GM23248 (cell line): ENCODE data around the gene PNKD.

Source experiments
- EZH2 ChIP-seq: fragments of 200-600 bp; sonication (generic); IDR thresholded peaks from 2 replicates; pipeline ENCODE4 v1.6.1; 2018; ENCODE audit warnings: antibody characterized with exemption, mild to moderate bottlenecking; ENCODE audit not compliant: insufficient read depth, poor library complexity, severe bottlenecking
- EZH2phosphoT487 ChIP-seq: fragments of 200-600 bp; sonication (generic); IDR thresholded peaks from 2 replicates; pipeline ENCODE4 v1.6.1; 2018; ENCODE audit warnings: antibody characterized with exemption, moderate library complexity, mild to moderate bottlenecking, low read depth; ENCODE audit not compliant: insufficient read depth

GRCh38 chr2:218289639-218290315 is 19.5 kb downstream of the PNKD start:
- TF ChIP-seq EZH2phosphoT487 (no peak), EZH2 (no peak)
